MM.1S (cell line): ENCODE data around the gene IL1RAPL2.

Experiments
- CTCF ChIP-seq: fragments of 300-600 bp; sonication (generic); IDR thresholded peaks from 2 replicates; pipeline ENCODE4 v1.5.1; 2016; ENCODE audit warnings: antibody characterized with exemption, low read length, mixed read lengths
- EZH2 ChIP-seq: fragments of 300-600 bp; sonication (generic); optimal IDR thresholded peaks from 2 replicates; pipeline ENCODE3; 2017; ENCODE audit warnings: low read depth, mild to moderate bottlenecking, antibody characterized with exemption, low read length, mixed read lengths
- EZH2phosphoT487 ChIP-seq: fragments of 300-600 bp; sonication (generic); IDR thresholded peaks from 2 replicates; pipeline ENCODE4 v1.6.1; 2018; ENCODE audit warnings: antibody characterized with exemption, low read length

GRCh38 chrX:105331244-105331643, 765.2 kb downstream of the IL1RAPL2 start:
- TF ChIP-seq CTCF: no peak
- no peak for TF ChIP-seq EZH2
- no peak for TF ChIP-seq EZH2phosphoT487
